HG02885 (cell line): ENCODE measurements around the gene CENPC.
"Not testable (repeated sequence)": the region's sequence is repeated elsewhere in the genome, so short reads cannot be mapped to it uniquely, and the experiment has no call there.

Experiments used
- ATAC-seq: cut with Tn5 transposase; IDR thresholded peaks from one replicate; pipeline ENCODE4 v1.9.1; 2021; ENCODE audit warnings: mild to moderate bottlenecking; ENCODE audit not compliant: unreplicated experiment, poor library complexity

CENPC gene

GRCh38 chr4:67483868-67484602 lies 61.3 kb downstream of the CENPC start:
- no peak for ATAC-seq

DNA sequence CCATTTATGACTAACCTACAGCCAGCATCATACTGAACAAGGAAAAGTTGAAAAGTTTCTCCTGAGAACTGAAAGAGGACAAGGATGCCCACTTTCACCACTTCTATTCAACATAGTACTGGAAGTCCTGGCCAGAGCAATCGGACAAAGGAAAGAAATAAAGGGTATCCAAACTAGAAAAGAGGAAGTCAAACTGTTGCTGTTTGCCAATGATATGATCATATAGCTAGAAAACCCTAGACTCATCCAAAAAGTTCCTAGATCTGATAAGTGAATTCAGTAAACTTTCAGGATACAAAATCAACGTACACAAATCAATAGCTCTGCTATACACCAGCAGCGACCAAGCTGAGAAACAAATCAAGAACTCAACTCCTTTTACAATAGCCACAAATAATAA lies 64.5 kb downstream of the CENPC start:
- no peak for ATAC-seq

GRCh38 chr4:67475155-67475554 lies 70.1 kb downstream of the CENPC start:
- no peak for ATAC-seq

- ATAC-seq = no peak
Observed at GRCh38 chr4:67470871-67471270, 74.4 kb downstream of the CENPC start.

- no peak for ATAC-seq
Observed at GRCh38 chr4:67468830-67469229, 76.5 kb downstream of the CENPC start.

DNA sequence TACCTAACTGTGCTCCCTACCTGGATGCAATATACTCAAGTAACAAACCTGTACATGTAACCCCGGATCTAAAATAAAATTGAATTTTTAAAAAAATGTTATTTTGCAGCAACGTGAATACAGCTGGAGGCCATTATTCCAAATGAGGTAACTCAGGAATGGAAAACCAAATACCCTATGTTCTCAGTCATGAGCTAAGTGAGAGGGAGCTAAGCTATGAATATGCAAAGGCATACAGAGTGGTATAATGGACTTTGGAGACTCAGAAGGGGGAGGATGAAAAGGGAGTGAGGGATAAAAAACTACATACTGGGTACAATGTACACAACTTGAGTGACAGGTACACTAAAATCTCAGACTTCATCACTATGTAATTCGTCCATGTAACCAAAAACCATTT lies 78.6 kb downstream of the CENPC start:
- no peak for ATAC-seq

GRCh38 chr4:67465763-67466052 lies 79.6 kb downstream of the CENPC start:
- no peak for ATAC-seq

DNA sequence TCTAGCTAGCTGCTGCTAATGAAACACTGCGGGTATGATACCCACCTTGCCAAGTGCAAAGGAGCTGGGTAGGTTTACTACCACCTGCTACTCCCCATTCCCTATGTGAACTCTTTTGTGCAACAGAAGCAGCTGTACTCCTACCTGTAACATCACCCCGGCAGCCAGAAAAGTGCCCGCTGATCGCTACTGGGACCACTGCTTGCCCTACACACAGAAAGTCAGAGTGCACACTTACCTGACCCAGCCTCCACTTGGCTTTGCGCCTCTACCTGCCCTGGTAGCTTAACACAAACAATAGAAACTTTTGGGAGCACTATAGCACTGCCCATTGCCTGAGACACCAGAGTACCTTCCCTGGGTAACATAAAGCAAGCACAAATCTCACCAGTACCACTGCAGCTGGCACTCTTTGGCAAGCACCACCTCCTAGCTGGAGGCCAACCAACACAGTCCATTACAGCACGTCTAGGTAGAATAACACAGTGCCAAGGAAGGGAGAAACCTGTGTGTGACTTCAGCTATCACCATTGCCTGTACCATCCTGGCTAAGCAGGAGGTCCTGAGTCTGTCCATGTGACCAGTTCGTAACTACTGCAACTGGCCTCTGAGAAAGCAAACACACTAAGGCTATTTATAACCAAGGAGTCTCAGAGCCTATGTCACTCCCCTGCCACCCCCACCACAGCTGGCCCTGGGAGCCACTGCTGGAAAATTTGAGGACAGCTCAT lies 80.1 kb downstream of the CENPC start:
- ATAC-seq = no peak

- no peak for ATAC-seq
Observed at GRCh38 chr4:67460574-67460973, 84.7 kb downstream of the CENPC start.

DNA sequence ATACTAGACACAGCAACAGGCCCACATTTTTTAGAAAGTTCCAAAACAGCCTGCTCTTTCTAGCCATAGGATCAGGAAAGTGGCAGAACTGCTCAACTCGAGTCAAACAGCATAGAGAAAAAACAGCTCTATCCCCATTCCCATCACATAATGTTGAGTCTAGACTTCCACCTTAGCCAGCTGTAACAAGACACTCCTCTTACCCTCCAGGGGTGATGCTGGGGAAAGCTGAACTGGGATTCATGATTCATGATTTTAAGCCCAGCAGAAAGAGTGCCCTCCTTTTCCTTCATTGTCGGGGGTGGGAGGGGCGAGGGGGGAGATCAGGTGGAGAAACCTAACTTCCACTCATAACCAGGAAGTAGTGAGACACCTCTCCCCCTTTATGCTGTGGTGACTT lies 86.1 kb downstream of the CENPC start:
- no peak for ATAC-seq

DNA sequence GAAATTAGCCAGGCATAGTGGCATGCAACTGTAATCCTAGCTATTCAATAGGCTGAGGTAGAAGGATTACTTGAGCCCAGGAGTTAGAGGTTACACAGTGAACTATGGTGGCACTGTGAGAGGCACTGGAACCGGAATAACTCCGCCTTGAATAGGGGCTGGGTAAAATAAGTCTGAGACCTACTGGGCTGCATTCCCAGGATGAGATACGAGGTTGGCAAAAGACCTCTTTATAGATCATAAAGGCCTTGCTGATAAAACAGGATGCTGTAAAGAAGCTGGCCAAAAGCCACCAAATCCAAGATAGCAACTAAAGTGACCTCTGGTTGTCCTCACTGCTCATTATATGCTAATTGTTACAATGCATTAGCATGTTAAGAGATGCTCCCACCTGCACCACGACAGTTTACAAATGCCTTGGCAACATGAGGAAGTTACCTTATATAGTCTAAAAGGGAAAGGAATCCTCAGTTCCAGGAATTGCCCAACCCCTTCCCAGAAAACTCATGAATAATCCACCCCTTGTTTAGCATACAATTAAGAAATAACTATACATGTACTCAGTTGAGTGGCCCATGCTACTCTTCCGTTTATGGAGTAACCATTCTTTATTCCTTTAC lies 88.6 kb downstream of the CENPC start:
- ATAC-seq = no peak

- not testable (repeated sequence) for ATAC-seq
Observed at GRCh38 chr4:67452846-67453205, 92.5 kb downstream of the CENPC start.

GRCh38 chr4:67452100-67452845 lies 93.0 kb downstream of the CENPC start:
- no peak for ATAC-seq

DNA sequence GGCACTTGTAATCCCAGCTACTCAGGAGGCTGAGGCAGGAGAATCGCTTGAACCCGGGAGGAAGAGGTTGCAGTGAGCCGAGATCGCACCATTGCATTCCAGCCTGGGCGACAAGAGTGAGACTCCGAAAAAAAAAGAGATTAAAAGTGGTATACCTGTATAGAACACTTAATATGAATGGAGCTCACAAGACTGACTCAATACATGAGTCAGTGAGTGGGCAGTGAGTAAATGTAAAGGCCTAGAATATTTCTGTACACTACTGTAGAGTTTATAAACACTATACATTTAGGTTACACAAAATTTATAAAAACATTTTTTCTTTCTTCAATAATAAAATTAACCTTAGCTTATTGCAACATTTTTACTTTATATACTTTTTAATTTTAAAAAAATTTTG lies 93.8 kb downstream of the CENPC start:
- ATAC-seq = no peak

DNA sequence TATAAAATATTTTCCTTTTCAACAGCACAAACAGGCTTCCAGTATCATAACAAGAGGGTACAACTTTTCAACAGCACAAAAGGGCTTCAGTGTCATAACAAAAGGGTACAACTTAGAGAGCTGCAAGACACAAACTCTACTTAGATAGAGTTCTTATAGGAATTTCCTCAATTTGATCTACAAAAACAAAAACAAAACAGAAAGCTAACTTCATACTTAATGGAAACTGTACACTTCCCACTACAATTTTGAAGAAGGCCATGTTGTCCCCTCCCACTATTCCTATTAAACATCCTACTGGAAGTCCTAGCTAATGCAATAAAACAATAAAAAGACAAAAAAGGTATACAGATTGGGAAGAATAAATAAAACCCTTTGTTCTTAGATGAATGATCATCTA lies 96.7 kb downstream of the CENPC start:
- ATAC-seq = no peak

GRCh38 chr4:67447873-67448272 lies 97.4 kb downstream of the CENPC start:
- no peak for ATAC-seq

- no peak for ATAC-seq
Observed at GRCh38 chr4:67446811-67447210, 98.5 kb downstream of the CENPC start.

GRCh38 chr4:67445881-67446280 lies 99.4 kb downstream of the CENPC start:
- not testable (repeated sequence) for ATAC-seq

GRCh38 chr4:67438975-67439374 lies 106.3 kb downstream of the CENPC start:
- ATAC-seq = no peak

GRCh38 chr4:67437974-67438713 lies 107.2 kb downstream of the CENPC start:
- no peak for ATAC-seq
